Keratinocyte (primary cell): ENCODE data around the gene TASOR. TPM values are rescaled to one million over a fixed set of nuclear protein-coding genes. Genes with fewer than 3 reads are reported as not detected.

Source experiments
- DNase-seq: peaks from one replicate; pipeline ENCODE4 v3.0.0-alpha.2; 2011; ENCODE audit warnings: low read depth, missing footprints, low spot score
- FAIRE-seq: peaks from 2 replicates; lab custom pipeline; 2011; peaks lifted over from hg19 to GRCh38; lab: Jason Lieb, UNC
- H2AFZ ChIP-seq: 2 replicates; pipeline ENCODE4 v1.6.0; 2012; ENCODE audit warnings: low read length, control low read depth, inconsistent platforms; ENCODE audit not compliant: control insufficient read depth
- H3K27ac ChIP-seq: 2 replicates; pipeline ENCODE4 v1.5.1; 2011; ENCODE audit warnings: low read length; ENCODE audit not compliant: control insufficient read depth, insufficient read depth
- H3K27me3 ChIP-seq: 3 replicates; pipeline ENCODE4 v1.6.0; 2011; ENCODE audit warnings: low read length; ENCODE audit not compliant: control insufficient read depth, insufficient read depth; ENCODE audit errors: extremely low read depth
- H3K36me3 ChIP-seq, 2 experiments: 2 replicates in 1 of 2; 3 replicates in 1 of 2; pipeline ENCODE4 v1.5.1; 2011; ENCODE audit warnings: low read length in 2 of 2, mild to moderate bottlenecking in 1 of 2; ENCODE audit not compliant: control insufficient read depth in 2 of 2, insufficient read depth in 2 of 2; ENCODE audit errors: extremely low read depth in 1 of 2
- H3K4me1 ChIP-seq: 3 replicates; pipeline ENCODE4 v1.5.1; 2011; ENCODE audit warnings: low read length; ENCODE audit not compliant: control insufficient read depth, insufficient read depth; ENCODE audit errors: extremely low read depth
- H3K4me2 ChIP-seq: 3 replicates; pipeline ENCODE4 v1.6.0; 2011; ENCODE audit warnings: low read depth, low read length; ENCODE audit not compliant: control insufficient read depth, insufficient read depth; ENCODE audit errors: extremely low read depth
- H3K4me3 ChIP-seq, 3 experiments: fragments of 200-600 bp in 1 of 3; sonication (generic) in 1 of 3; 2 replicates in 2 of 3; 3 replicates in 1 of 3; pipeline ENCODE4 v1.5.1; 2011 to 2016; ENCODE audit warnings: low read length in 3 of 3, mild to moderate bottlenecking in 3 of 3, control low read depth in 2 of 3, inconsistent platforms in 1 of 3, low read depth in 1 of 3, mixed read lengths in 1 of 3, mixed run types in 1 of 3, moderate library complexity in 1 of 3; ENCODE audit not compliant: control insufficient read depth in 2 of 3, insufficient read depth in 2 of 3; ENCODE audit errors: extremely low read depth in 1 of 3
- H3K79me2 ChIP-seq: 2 replicates; pipeline ENCODE4 v1.6.0; 2012; ENCODE audit warnings: low read length; ENCODE audit not compliant: control insufficient read depth, insufficient read depth
- H3K9ac ChIP-seq: 3 replicates; pipeline ENCODE4 v1.6.0; 2011; ENCODE audit warnings: low read length; ENCODE audit not compliant: control insufficient read depth, insufficient read depth; ENCODE audit errors: extremely low read depth
- H3K9me1 ChIP-seq: 3 replicates; pipeline ENCODE4 v1.6.0; 2011; ENCODE audit warnings: low read length; ENCODE audit not compliant: control insufficient read depth, insufficient read depth; ENCODE audit errors: extremely low read depth
- H3K9me3 ChIP-seq: 2 replicates; pipeline ENCODE4 v1.5.1; 2012; ENCODE audit warnings: low read depth, low read length; ENCODE audit not compliant: control insufficient read depth
- H4K20me1 ChIP-seq: 3 replicates; pipeline ENCODE4 v1.6.0; 2011; ENCODE audit warnings: low read length; ENCODE audit not compliant: control insufficient read depth, insufficient read depth; ENCODE audit errors: extremely low read depth
- CTCF ChIP-seq, 3 experiments: IDR thresholded peaks in 1 of 3; conservative IDR thresholded peaks in 1 of 3; optimal IDR thresholded peaks in 1 of 3; 2 replicates in 2 of 3; 3 replicates in 1 of 3; pipeline versions ENCODE3 to v1.5.1; 2011; ENCODE audit warnings: low read length in 3 of 3, mild to moderate bottlenecking in 3 of 3, moderate library complexity in 2 of 3, control low read depth in 1 of 3, inconsistent platforms in 1 of 3; ENCODE audit not compliant: insufficient read depth in 2 of 3; ENCODE audit errors: extremely low read depth in 1 of 3
- EZH2 ChIP-seq: IDR thresholded peaks from one replicate; pipeline ENCODE4 v1.6.1; 2012; ENCODE audit warnings: inconsistent platforms, mild to moderate bottlenecking, low read length, moderate library complexity
- dilution Hi-C: fragments of 300-500 bp; cut with MboI; formaldehyde crosslinking; loops from one replicate; pipeline ENCODE4 v1.7.0; 2020; ENCODE audit warnings: low sequenced_read_pairs; ENCODE audit not compliant: extremely low pct_ligation_motif_present
- polyA plus RNA-seq, 5 experiments: library from polyadenylated mRNA; depleted of rRNA in 3 of 5; stranded (reverse) in 3 of 5; stranded (forward) in 1 of 5; unstranded in 1 of 5; fragments of >200 nt; gene quantifications; 1 replicate in 1 of 5; 2 replicates in 3 of 5; 3 replicates in 1 of 5; pipeline versions ENCODE4 v1.2.1 to v1.2.3, GENCODE V29; 2011 to 2012; ENCODE audit warnings: missing spikeins in 2 of 5, low read depth in 1 of 5, low replicate concordance in 1 of 5

TASOR gene
- polyA plus RNA-seq, 1 donor (not counting 4 experiments of a cell fraction or from before 2014, with no cell fraction given), result 38.6 TPM

GRCh38 chr3:56706629-56707028 is 23.6 kb upstream of the TASOR start:
- Histone ChIP-seq H3K4me3 (no peak overlapping the region), H3K4me1 (no peaks in the 10 kb centered on the region), H3K9ac (no peak overlapping the region), H3K79me2 (no peaks in the 10 kb centered on the region), H3K4me2 (no peak overlapping the region), H2AFZ (no peak overlapping the region), H3K27ac (no peak overlapping the region), H3K36me3 (no peaks in the 10 kb centered on the region), H4K20me1 (no peaks in the 10 kb centered on the region), H3K27me3 (no peaks in the 10 kb centered on the region), H3K9me1 (no peaks in the 10 kb centered on the region), H3K9me3 (no peaks in the 10 kb centered on the region)
- dilution Hi-C loops, result loop anchor here (25.0 kb wide), 1 partner anchor 281 kb away; no protein-coding TSS in a partner anchor
- FAIRE-seq (no peak), DNase-seq (no peak)
- TF ChIP-seq CTCF (optimal IDR thresholded peaks at IDR 0.05 in 1 of 3, IDR thresholded peaks at IDR 0.05 in 1 of 3, conservative IDR thresholded peaks at IDR 0.05 in 1 of 3; ENCODE audit: extremely low read depth in 1 of 3, insufficient read depth in 2 of 3, low read length in 3 of 3), result no peak
- TF ChIP-seq EZH2, result no peak

- H3K36me3 ChIP-seq, result no peaks in the 10 kb centered on the region
- no peaks in the 10 kb centered on the region for H3K9me1 ChIP-seq
- no peak for FAIRE-seq
- TF ChIP-seq EZH2 (no peak), CTCF (optimal IDR thresholded peaks at IDR 0.05 in 1 of 3, IDR thresholded peaks at IDR 0.05 in 1 of 3, conservative IDR thresholded peaks at IDR 0.05 in 1 of 3; ENCODE audit: extremely low read depth in 1 of 3, insufficient read depth in 2 of 3, low read length in 3 of 3) (no peak)
- H4K20me1 ChIP-seq, result no peaks in the 10 kb centered on the region
- H3K4me1 ChIP-seq, result peaks cover 11% of the 10 kb centered on the region
- H2AFZ ChIP-seq, result no peak overlapping the region
- dilution Hi-C loops, result loop anchor here (25.0 kb wide), 1 partner anchor 283 kb away; no protein-coding TSS in a partner anchor
- H3K27ac ChIP-seq, result no peak overlapping the region
- no peak overlapping the region for H3K9ac ChIP-seq
- DNase-seq, result no peak
- no peaks in the 10 kb centered on the region for H3K79me2 ChIP-seq
- no peak overlapping the region for H3K4me2 ChIP-seq
- H3K9me3 ChIP-seq, result no peaks in the 10 kb centered on the region
- H3K27me3 ChIP-seq, result no peaks in the 10 kb centered on the region
- H3K4me3 ChIP-seq, result no peak overlapping the region
Measured at GRCh38 chr3:56704706-56705105, 21.6 kb upstream of the TASOR start.
